Activated CD4-positive, alpha-beta T cell treated with anti-CD3 and anti-CD28 coated beads for 36 hours (primary cell): ENCODE data around the gene AACS. TPM values are rescaled to one million over a fixed set of nuclear protein-coding genes. Genes with fewer than 3 reads are reported as not detected.
"Not testable (repeated sequence)": the region's sequence is repeated elsewhere in the genome, so short reads cannot be mapped to it uniquely, and the experiment has no call there.

Source experiments
- ATAC-seq: fragments of 200-7000 bp; cut with Tn5 transposase; one replicate; pipeline ENCODE4 v1.10.0; 2021; ENCODE audit warnings: mild to moderate bottlenecking, moderate library complexity
- CTCF ChIA-PET: fragments of 350-600 bp; sonication (Branson Sonifier 250); formaldehyde crosslinking; loops from one replicate; lab custom pipeline; 2021; ENCODE audit warnings: antibody characterized with exemption; lab: Charles Lee
- POLR2A ChIA-PET: fragments of 350-600 bp; sonication (Branson Sonifier 250); formaldehyde crosslinking; loops from one replicate; lab custom pipeline; 2021; ENCODE audit warnings: antibody characterized with exemption, inconsistent platforms; lab: Charles Lee
- DNase-seq: peaks from one replicate; pipeline ENCODE4 v3.0.0-alpha.2; 2020
- H3K27ac Mint-ChIP-seq: one replicate; pipeline ENCODE4 v1.8.0; 2021; ENCODE audit warnings: mixed read lengths
- H3K27me3 Mint-ChIP-seq: one replicate; pipeline ENCODE4 v1.8.0; 2021; ENCODE audit warnings: mixed read lengths
- H3K36me3 Mint-ChIP-seq: one replicate; pipeline ENCODE4 v1.8.0; 2021; ENCODE audit warnings: low read depth, mixed read lengths
- H3K4me1 Mint-ChIP-seq: one replicate; pipeline ENCODE4 v1.8.0; 2021; ENCODE audit warnings: mixed read lengths
- H3K4me3 Mint-ChIP-seq: one replicate; pipeline ENCODE4 v1.8.0; 2021; ENCODE audit warnings: mild to moderate bottlenecking, moderate library complexity, mixed read lengths
- H3K9me3 Mint-ChIP-seq: one replicate; pipeline ENCODE4 v1.8.0; 2021; ENCODE audit warnings: low read depth, mixed read lengths
- intact Hi-C, 2 experiments: fragments of 100-400 bp; cut with DNase I in 1 of 2; cut with micrococcal nuclease in 1 of 2; formaldehyde crosslinking; loops; one replicate each; pipeline versions ENCODE4 v1.14.2 to v1.15.1; 2022 to 2024; cut with DNase I, micrococcal nuclease
- total RNA-seq, 2 experiments: library from RNA; stranded (reverse); gene quantifications; one replicate each; pipeline ENCODE4 v1.2.3, GENCODE V29; 2021

Gene AACS
- total RNA-seq, 2 experiments from 2014 or later = 13.9 to 16.6 TPM

DNA sequence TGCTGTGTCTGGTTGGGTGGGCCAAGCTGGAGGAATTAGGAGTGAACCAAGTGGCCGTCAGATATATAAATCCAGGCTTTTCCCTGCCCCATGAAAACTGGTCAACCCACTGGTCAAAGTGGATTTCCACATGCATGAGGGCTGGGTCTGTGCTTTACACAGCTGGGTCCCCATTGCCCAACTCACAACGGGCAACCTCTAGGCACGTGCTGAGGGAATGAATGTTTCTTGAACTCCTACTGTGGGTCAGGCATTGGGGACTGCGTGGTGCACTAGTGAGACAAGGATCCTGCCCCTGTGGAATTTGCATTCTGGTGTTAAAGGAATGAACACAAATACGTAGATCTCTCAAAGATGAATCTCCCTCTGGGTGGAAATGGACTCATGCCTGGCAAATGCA, 7.5 kb upstream of the AACS start:
- POLR2A ChIA-PET = no interaction called here
- no peak for ATAC-seq
- intact Hi-C loops = no loop called here
- Mint-ChIP-seq H3K27ac (no peak overlapping the region), H3K9me3 (no peaks in the 10 kb centered on the region), H3K4me3 (no peak overlapping the region), H3K27me3 (peaks cover 8% of the 10 kb centered on the region), H3K36me3 (no peaks in the 10 kb centered on the region), H3K4me1 (no peaks in the 10 kb centered on the region)
- no peak for DNase-seq
- CTCF ChIA-PET = interaction anchor here (1.2 kb wide), 1 partner anchor 65 kb away, joined by 3 read pairs; the partner anchor contains the start of gene BRI3BP

DNA sequence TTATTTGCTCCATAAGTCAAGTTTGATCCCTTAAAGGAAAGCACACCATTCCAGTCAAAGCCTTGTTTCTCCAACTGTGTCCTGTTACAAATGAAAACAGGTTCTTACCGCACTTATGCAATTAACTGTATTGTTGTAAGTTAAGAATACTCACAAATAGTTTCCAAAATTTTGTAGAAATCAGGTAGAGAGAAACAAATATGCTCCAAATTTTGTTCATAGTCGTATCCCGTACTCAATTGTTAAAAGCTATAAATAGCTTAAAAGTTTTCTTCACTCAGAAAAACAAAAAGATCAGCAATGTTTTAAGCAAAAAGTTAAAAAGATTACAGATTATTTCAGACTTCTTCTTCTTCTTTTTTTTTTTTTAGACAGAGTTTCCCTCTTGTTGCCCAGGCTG, 4.0 kb upstream of the AACS start:
- intact Hi-C loops = no loop called here
- peaks cover 7% of the 10 kb centered on the region for H3K4me1 Mint-ChIP-seq
- no peak overlapping the region for H3K27ac Mint-ChIP-seq
- no peak for DNase-seq
- no peaks in the 10 kb centered on the region for H3K9me3 Mint-ChIP-seq
- ATAC-seq = no peak
- H3K4me3 Mint-ChIP-seq = no peak overlapping the region
- ChIA-PET POLR2A (no interaction called here), CTCF (interaction anchor here (0.7 to 2.3 kb wide), 2 partner anchors 12 to 124 kb away, joined by 3 to 5 read pairs; no protein-coding TSS in a partner anchor)
- peaks cover 14% of the 10 kb centered on the region for H3K27me3 Mint-ChIP-seq
- no peaks in the 10 kb centered on the region for H3K36me3 Mint-ChIP-seq

DNA sequence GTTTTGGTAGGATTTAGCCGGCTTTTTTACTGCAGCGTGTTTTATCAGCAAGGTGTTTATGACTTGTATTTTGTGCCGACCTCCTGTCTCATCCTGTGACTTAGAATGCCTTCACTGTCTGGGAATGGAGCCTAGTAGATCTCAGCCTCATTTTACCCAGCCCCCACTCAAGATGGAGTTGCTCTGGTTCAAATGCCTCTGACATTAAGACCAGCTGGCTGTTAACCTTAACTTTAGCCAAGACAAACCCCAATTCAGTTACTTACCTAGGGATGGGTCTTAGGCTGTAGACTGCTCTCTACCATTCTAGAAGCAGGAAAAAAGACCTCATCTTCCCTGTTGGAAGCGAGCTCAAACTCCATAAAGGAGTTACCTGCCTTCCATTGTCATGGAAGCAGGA, 1.7 kb upstream of the AACS start:
- H3K36me3 Mint-ChIP-seq, H3K9me3 Mint-ChIP-seq, CTCF ChIA-PET, POLR2A ChIA-PET, H3K4me3 Mint-ChIP-seq, ATAC-seq, intact Hi-C loops, H3K27ac Mint-ChIP-seq, DNase-seq: not testable (repeated sequence)
- peaks cover 13% of the 10 kb centered on the region for H3K4me1 Mint-ChIP-seq
- H3K27me3 Mint-ChIP-seq = peaks cover 11% of the 10 kb centered on the region

DNA sequence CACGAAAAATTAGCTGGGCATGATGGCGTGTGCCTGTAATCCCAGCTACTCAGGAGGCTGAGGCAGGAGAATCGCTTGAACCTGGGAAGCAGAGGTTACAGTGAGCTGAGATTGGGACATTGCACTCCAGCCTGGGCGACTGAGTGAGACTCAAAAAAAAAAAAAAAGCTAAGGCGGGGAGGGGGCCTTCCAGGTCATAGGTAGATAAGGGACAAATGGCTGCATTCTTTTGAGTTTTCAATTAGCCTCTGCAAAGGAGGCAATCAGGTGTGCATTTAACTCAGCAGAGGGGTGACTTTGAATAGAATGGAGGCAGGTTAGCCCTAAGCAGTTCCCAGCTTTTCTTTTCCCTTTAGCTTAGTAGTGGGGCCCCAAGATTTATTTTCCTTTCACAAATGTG, 743 bp upstream of the AACS start:
- H3K4me3 Mint-ChIP-seq = peak overlapping the region; percentile 71
- H3K27ac Mint-ChIP-seq = no peak overlapping the region
- CTCF ChIA-PET = no interaction called here
- H3K9me3 Mint-ChIP-seq = no peaks in the 10 kb centered on the region
- intact Hi-C loops = loop anchor here in 1 of 2 experiments (2.0 kb wide), 1 partner anchor 72 kb away; the partner anchor contains the start of gene BRI3BP
- ATAC-seq (no peak), DNase-seq (no peak)
- peaks cover 8% of the 10 kb centered on the region for H3K27me3 Mint-ChIP-seq
- no peaks in the 10 kb centered on the region for H3K36me3 Mint-ChIP-seq
- POLR2A ChIA-PET = interaction anchor here (2.3 kb wide), 1 partner anchor 15 kb away, joined by 7 read pairs; no protein-coding TSS in a partner anchor
- peaks cover 13% of the 10 kb centered on the region for H3K4me1 Mint-ChIP-seq

DNA sequence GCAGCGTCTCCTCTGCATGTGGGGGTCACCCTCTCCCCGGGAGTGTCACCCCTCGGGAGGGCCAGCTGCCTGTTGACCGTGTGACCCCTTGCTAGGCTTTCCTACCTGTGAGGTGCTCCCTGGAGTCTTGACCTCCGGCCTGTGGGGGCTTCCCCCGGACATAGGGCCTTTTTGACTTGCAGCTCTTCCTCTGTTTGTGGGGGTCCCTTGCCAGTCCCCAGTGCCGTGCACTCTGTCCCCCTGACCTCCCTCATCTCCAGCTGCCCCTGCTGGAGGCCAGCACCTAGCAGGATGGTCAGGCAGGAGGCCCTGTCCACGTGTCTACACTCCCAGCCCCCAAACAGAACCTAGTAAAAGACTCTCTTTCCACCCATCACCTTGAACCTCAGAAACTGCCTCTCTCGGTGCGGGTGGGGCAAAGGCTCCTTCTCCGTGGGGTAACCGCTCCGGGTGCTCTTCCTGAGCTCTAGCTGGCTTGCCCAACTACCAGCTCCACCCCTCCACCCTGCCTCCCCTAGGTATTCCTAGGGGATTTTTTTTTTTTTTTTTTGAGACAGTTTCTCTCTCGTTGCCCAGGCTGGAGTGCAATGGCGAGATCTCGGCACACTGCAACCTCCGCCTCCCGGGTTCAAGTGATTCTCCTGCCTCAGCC, 810 bp downstream of the AACS start:
- no peak for DNase-seq
- intact Hi-C loops = loop anchor here (1.0 to 5.0 kb wide), 6 partner anchors 17 to 1094 kb away; partner anchors contain the start of genes BRI3BP (in 2 of the 2), CCDC92 (in 1 of the 2) and DHX37 (in 1 of the 2)
- ChIA-PET POLR2A (interaction anchor here (2.3 kb wide), 1 partner anchor 17 kb away, joined by 7 read pairs; no protein-coding TSS in a partner anchor), CTCF (no interaction called here)
- Mint-ChIP-seq H3K4me1 (peaks cover 13% of the 10 kb centered on the region), H3K36me3 (no peaks in the 10 kb centered on the region), H3K4me3 (peak overlapping the region; percentile 71), H3K27ac (peak overlapping the region; percentile 37), H3K9me3 (no peaks in the 10 kb centered on the region), H3K27me3 (peaks cover 8% of the 10 kb centered on the region)
- no peak for ATAC-seq

DNA sequence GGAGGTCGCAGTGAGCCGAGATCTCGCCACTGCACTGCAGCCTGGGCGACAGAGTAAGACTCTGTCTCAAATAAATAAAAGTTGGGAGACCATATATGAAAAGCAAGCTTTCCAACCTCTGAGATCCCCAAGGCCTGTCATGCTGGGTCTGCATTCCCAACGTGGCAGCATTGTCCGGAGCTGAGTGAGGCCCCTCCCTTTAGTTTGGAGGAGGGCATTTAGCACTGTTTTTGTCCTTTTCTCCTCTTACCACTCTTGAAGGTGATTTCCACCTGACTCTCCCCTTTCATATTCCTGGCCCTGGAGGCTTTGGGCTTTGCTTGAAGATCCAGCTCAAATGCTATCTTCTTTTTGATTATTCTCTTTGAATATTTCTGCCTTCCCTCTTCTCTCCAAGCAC, 3.2 kb downstream of the AACS start:
- Mint-ChIP-seq H3K27me3 (peaks cover 4% of the 10 kb centered on the region), H3K4me3 (no peak overlapping the region), H3K27ac (no peak overlapping the region), H3K4me1 (peaks cover 16% of the 10 kb centered on the region), H3K9me3 (no peaks in the 10 kb centered on the region), H3K36me3 (peaks cover 3% of the 10 kb centered on the region)
- ChIA-PET POLR2A (no interaction called here), CTCF (no interaction called here)
- ATAC-seq (no peak), DNase-seq (no peak)
- intact Hi-C loops = loop anchor here in 1 of 2 experiments (5.0 kb wide), 1 partner anchor 161 kb away; no protein-coding TSS in a partner anchor

DNA sequence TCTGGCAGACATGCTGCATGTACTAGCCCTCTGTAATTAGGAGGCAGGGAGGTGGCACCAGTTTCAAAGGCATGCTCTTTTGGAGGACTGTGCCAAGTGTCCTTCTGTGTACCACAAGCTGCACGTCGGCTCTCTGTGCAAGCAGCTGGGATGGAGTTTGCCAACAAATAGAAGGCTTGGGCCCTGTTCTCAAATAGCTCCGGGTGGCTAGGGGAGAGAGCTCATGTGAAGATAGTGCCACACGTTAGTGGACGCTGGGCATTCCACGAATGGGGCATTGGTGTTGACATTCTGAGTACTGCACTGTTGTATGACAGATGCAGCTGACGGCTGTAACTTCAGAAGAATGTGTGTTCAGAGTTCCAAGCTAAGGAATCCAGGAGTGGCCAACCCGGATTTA, 4.4 kb downstream of the AACS start:
- H3K4me1 Mint-ChIP-seq = peaks cover 18% of the 10 kb centered on the region

DNA sequence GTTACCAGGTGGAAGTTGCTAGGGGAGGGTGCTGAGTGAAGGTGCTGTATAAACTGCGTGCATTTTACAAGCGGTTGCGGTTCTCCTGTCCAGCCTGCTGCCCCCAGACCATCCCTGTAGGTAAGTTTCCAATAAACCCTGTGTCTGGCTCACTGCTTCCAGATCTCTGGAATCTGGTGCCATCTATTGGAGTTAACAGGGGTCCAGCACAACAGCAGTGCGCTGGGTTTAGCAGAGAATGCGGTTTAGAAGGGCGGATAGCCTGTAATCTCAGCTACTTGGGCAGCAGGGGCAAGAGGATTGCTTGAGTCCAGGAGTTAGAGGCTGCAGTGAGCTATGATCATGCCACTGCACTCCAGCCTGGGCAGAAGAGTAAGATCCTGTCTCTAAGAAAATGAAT, 4.9 kb downstream of the AACS start:
- ATAC-seq = no peak
- ChIA-PET POLR2A (no interaction called here), CTCF (no interaction called here)
- H3K27ac Mint-ChIP-seq = no peak overlapping the region
- no peak overlapping the region for H3K4me3 Mint-ChIP-seq
- H3K27me3 Mint-ChIP-seq = no peaks in the 10 kb centered on the region
- intact Hi-C loops = no loop called here
- DNase-seq = no peak
- H3K9me3 Mint-ChIP-seq = no peaks in the 10 kb centered on the region
- H3K36me3 Mint-ChIP-seq = peaks cover 3% of the 10 kb centered on the region
- peaks cover 17% of the 10 kb centered on the region for H3K4me1 Mint-ChIP-seq

More for the DNA sequence above, 4.4 kb downstream of the AACS start:
- CTCF ChIA-PET = interaction anchor here (0.7 kb wide), 1 partner anchor 20 kb away, joined by 3 read pairs; no protein-coding TSS in a partner anchor
- Mint-ChIP-seq H3K36me3 (peaks cover 3% of the 10 kb centered on the region), H3K27me3 (no peaks in the 10 kb centered on the region), H3K4me3 (no peak overlapping the region), H3K27ac (no peak overlapping the region), H3K9me3 (no peaks in the 10 kb centered on the region)
- intact Hi-C loops = loop anchor here in 1 of 2 experiments (5.0 kb wide), 1 partner anchor 162 kb away; no protein-coding TSS in a partner anchor
- POLR2A ChIA-PET = no interaction called here
- ATAC-seq (no peak), DNase-seq (no peak)

DNA sequence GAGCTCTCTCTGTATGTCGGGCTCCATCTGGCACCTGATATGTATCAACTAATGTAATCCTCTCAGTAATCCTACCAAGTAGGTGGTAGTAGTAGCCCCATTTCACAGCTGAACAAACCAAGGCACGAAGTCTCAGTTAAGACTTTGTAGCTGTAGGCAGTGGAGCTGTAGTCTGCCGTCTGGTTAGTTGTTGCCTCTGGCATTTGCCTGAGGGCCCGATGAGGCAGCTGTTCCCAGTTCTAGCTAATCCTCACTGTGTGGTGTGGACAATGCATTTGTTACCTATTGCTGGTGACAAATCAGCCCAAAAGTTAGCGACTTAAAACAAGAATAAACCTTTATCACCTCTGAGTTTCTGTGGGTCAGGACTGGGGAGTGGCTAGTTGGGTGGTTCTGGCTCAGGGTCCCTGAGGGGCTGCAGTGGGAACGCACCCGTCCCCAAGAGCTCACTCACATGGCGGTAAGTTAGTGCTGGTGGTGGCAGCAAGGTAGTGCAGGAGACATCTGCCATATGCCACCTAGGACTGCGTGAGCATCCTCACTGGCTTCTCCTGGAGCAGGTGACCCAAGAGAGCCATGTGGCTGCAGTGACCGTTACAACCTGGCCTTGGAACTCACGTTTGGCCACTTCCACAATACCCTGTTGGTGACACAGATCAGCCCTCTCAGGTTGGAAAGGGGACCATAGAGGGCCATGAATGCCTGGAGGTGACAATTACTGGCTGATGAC, 5.6 kb downstream of the AACS start:
- Mint-ChIP-seq H3K27me3 (no peaks in the 10 kb centered on the region), H3K9me3 (no peaks in the 10 kb centered on the region), H3K4me1 (peaks cover 17% of the 10 kb centered on the region), H3K27ac (no peak overlapping the region), H3K4me3 (no peak overlapping the region), H3K36me3 (peaks cover 3% of the 10 kb centered on the region)
- DNase-seq (no peak), ATAC-seq (no peak)
- ChIA-PET CTCF (interaction anchor here (0.6 kb wide), 1 partner anchor 20 kb away, joined by 3 read pairs; no protein-coding TSS in a partner anchor), POLR2A (no interaction called here)
- intact Hi-C loops = no loop called here

DNA sequence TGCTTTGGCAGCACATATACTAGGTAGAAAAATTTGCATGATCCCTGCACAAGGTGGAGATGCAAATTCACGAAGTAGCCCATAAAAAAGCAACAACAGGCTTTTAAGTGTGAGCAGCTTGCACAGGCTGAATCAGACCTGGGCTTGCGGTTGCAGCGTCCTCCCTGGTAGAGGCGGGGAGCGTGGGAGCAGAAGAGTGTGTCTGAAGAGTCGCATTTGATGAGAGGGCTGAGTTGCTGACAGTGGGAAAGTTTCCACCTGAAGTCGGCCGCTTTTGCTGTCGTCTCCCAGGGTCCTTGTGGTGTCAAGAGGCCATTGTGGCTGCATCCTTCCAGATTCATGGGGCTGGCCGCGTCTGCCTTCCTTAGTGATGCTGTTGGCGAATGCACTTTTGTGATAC, 6.2 kb downstream of the AACS start:
- ChIA-PET CTCF (no interaction called here), POLR2A (no interaction called here)
- Mint-ChIP-seq H3K4me1 (peaks cover 14% of the 10 kb centered on the region), H3K27ac (no peak overlapping the region), H3K9me3 (no peaks in the 10 kb centered on the region), H3K27me3 (no peaks in the 10 kb centered on the region), H3K36me3 (peaks cover 9% of the 10 kb centered on the region), H3K4me3 (no peak overlapping the region)
- ATAC-seq (no peak), DNase-seq (peak; percentile 10)
- intact Hi-C loops = no loop called here

DNA sequence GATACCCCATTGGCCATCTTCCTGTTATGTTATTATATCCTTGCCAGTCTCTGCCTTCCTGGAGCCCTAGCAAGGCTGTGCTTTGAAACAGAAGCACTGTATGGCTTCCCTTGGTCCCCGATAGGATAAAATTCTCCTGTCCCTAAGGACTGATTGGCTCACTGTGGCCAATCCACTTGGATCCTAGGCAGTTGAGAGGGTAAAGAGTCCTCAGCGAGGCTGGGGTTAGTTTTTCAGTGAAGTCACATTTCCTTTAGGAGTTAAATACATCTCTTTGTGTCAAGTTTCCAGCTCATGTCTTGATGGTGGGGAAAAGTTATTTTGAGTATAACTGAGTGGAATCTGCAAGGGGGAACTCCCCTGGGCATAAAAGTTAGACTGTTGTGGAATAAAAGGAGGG, 7.3 kb downstream of the AACS start:
- POLR2A ChIA-PET = no interaction called here
- CTCF ChIA-PET = no interaction called here
- intact Hi-C loops = no loop called here
- H3K36me3 Mint-ChIP-seq = peaks cover 13% of the 10 kb centered on the region
- ATAC-seq (no peak), DNase-seq (no peak)
- H3K4me1 Mint-ChIP-seq = peaks cover 8% of the 10 kb centered on the region
- no peaks in the 10 kb centered on the region for H3K9me3 Mint-ChIP-seq
- H3K27ac Mint-ChIP-seq = no peak overlapping the region
- no peaks in the 10 kb centered on the region for H3K27me3 Mint-ChIP-seq
- H3K4me3 Mint-ChIP-seq = no peak overlapping the region
